Activated naive CD8-positive, alpha-beta T cell treated with anti-CD3 and anti-CD28 coated beads, Interleukin-2, amount 50 U/mL, for 16 hours (primary cell): Measurements from ENCODE around the gene MAD1L1.
A peak's percentile ranks its signal among the peaks of the same experiment; 100 is the strongest.

Source experiments
- DNase-seq: peaks from one replicate; pipeline ENCODE4 v3.0.0-alpha.2; 2020; ENCODE audit warnings: low read depth, low spot score

The MAD1L1 gene

GRCh38 chr7:2242541-2243429 is 10.0 kb upstream of the MAD1L1 start:
- no peak for DNase-seq

GRCh38 chr7:2241580-2242540 is 9.1 kb upstream of the MAD1L1 start, which contains the start of the genes MRM2 and NUDT1:
TSS of gene MRM2 (minus strand) at chr7:2242205. CDS start at chr7:2242169, 36 bp downstream.
TSS of gene NUDT1 (plus strand) at chr7:2242226. CDS start at chr7:2244575, 2,349 bp downstream.
- DNase-seq: peak; percentile 35

- DNase-seq: no peak
These were observed 6.5 kb upstream of the MAD1L1 start for GRCh38 chr7:2239242-2239641.

- no peak for DNase-seq
These were observed 4.4 kb upstream of the MAD1L1 start for GRCh38 chr7:2237109-2237602.

- DNase-seq: no peak
These were observed 1.2 kb upstream of the MAD1L1 start for GRCh38 chr7:2233926-2234325.

- DNase-seq: no peak
These were observed 566 bp downstream of the MAD1L1 start for GRCh38 chr7:2231992-2232765.

GRCh38 chr7:2230882-2231281 is 1.9 kb downstream of the MAD1L1 start:
- DNase-seq: no peak

- no peak for DNase-seq
These were observed 2.5 kb downstream of the MAD1L1 start for GRCh38 chr7:2230226-2230625.

GRCh38 chr7:2229467-2229866 is 3.3 kb downstream of the MAD1L1 start:
- DNase-seq: no peak

GRCh38 chr7:2228921-2229320 is 3.8 kb downstream of the MAD1L1 start:
- DNase-seq: no peak

- DNase-seq: no peak
These were observed 5.0 kb downstream of the MAD1L1 start for GRCh38 chr7:2227699-2228098.

GRCh38 chr7:2225830-2226229 is 6.9 kb downstream of the MAD1L1 start:
- DNase-seq: no peak

- no peak for DNase-seq
These were observed 7.4 kb downstream of the MAD1L1 start for GRCh38 chr7:2225336-2225735.

- DNase-seq: no peak
These were observed 7.8 kb downstream of the MAD1L1 start for GRCh38 chr7:2224934-2225333.

- DNase-seq: no peak
These were observed 8.2 kb downstream of the MAD1L1 start for GRCh38 chr7:2224491-2224928.

GRCh38 chr7:2223321-2223720 is 9.4 kb downstream of the MAD1L1 start:
- no peak for DNase-seq

- no peak for DNase-seq
These were observed 10.2 kb downstream of the MAD1L1 start for GRCh38 chr7:2222516-2222915.

GRCh38 chr7:2220954-2221353 is 11.8 kb downstream of the MAD1L1 start:
- DNase-seq: no peak

GRCh38 chr7:2220506-2220905 is 12.2 kb downstream of the MAD1L1 start:
- no peak for DNase-seq

- DNase-seq: no peak
These were observed 12.7 kb downstream of the MAD1L1 start for GRCh38 chr7:2220030-2220429.

- DNase-seq: no peak
These were observed 13.1 kb downstream of the MAD1L1 start for GRCh38 chr7:2219606-2220005.
